OCI-LY7 (cell line): ENCODE results near the gene ARF3. TPM values are rescaled to one million over a fixed set of nuclear protein-coding genes. Genes with fewer than 3 reads are reported as not detected.

Experiments
- BruUV-seq: library from RNA; stranded (reverse); fragments of 400-500 nt; replicated peaks from 2 replicates; lab custom pipeline; 2021; lab: Mats Ljungman, UMichigan
- CTCF ChIA-PET: fragments of 300-600 bp; sonication (Branson Sonifier 250); formaldehyde crosslinking; loops from one replicate; lab custom pipeline; 2022; ENCODE audit warnings: antibody characterized with exemption; ENCODE audit not compliant: unreplicated experiment; lab: Charles Lee
- POLR2A ChIA-PET: fragments of 300-600 bp; sonication (Branson Sonifier 250); formaldehyde crosslinking; loops from one replicate; lab custom pipeline; 2022; ENCODE audit warnings: antibody characterized with exemption; lab: Charles Lee
- DNase-seq: peaks from one replicate; pipeline ENCODE4 v3.0.0-alpha.2; 2015; ENCODE audit warnings: low spot score
- H2AFZ ChIP-seq: fragments of 200-600 bp; sonication (generic), shearing (Covaris generic); 2 replicates; pipeline ENCODE4 v1.6.1; 2014; ENCODE audit warnings: mild to moderate bottlenecking, antibody characterized with exemption, low read length, moderate library complexity
- H3K27ac ChIP-seq: fragments of 200-600 bp; sonication (generic); 2 replicates; pipeline ENCODE4 v1.5.1; 2014; ENCODE audit warnings: mixed run types, low read depth, mild to moderate bottlenecking, moderate library complexity, low read length, inconsistent platforms; ENCODE audit not compliant: poor library complexity, severe bottlenecking
- H3K36me3 ChIP-seq: fragments of 200-600 bp; sonication (generic); 2 replicates; pipeline ENCODE4 v1.6.1; 2014; ENCODE audit warnings: mild to moderate bottlenecking, antibody characterized with exemption, low read length, moderate library complexity, mixed read lengths; ENCODE audit not compliant: insufficient read depth
- H3K4me1 ChIP-seq: fragments of 200-600 bp; sonication (generic); 2 replicates; pipeline ENCODE4 v1.5.1; 2014; ENCODE audit warnings: mild to moderate bottlenecking, low read length; ENCODE audit not compliant: insufficient read depth, poor library complexity, severe bottlenecking
- H3K4me2 ChIP-seq: fragments of 200-600 bp; sonication (generic); 2 replicates; pipeline ENCODE4 v1.6.1; 2014; ENCODE audit warnings: mild to moderate bottlenecking, low read length
- H3K4me3 ChIP-seq: fragments of 200-600 bp; sonication (generic); 2 replicates; pipeline ENCODE4 v1.5.1; 2014; ENCODE audit warnings: mild to moderate bottlenecking, low read depth, low read length; ENCODE audit not compliant: poor library complexity, severe bottlenecking
- H3K79me2 ChIP-seq: fragments of 200-600 bp; sonication (generic); 2 replicates; pipeline ENCODE4 v1.6.1; 2016; ENCODE audit warnings: low read depth, mild to moderate bottlenecking, low read length, moderate library complexity, mixed read lengths; ENCODE audit not compliant: insufficient read depth
- H3K9me2 ChIP-seq: fragments of 200-600 bp; sonication (generic); 2 replicates; pipeline ENCODE4 v1.6.1; 2016; ENCODE audit warnings: mild to moderate bottlenecking, low read length, mixed read lengths; ENCODE audit not compliant: insufficient read depth
- H3K9me3 ChIP-seq: fragments of 200-600 bp; sonication (generic); 2 replicates; pipeline ENCODE4 v1.6.1; 2014; ENCODE audit warnings: mild to moderate bottlenecking, mixed run types, low read length, mixed read lengths
- H4K20me1 ChIP-seq: fragments of 200-600 bp; sonication (generic); 2 replicates; pipeline ENCODE4 v1.6.1; 2014; ENCODE audit warnings: mild to moderate bottlenecking, antibody characterized with exemption, low read length, moderate library complexity, mixed read lengths; ENCODE audit not compliant: insufficient read depth
- EZH2phosphoT487 ChIP-seq: fragments of 200-600 bp; sonication (generic); IDR thresholded peaks from 2 replicates; pipeline ENCODE4 v1.6.1; 2018; ENCODE audit warnings: low read depth, borderline replicate concordance, mild to moderate bottlenecking, mixed run types, antibody characterized with exemption, low read length, moderate library complexity, mixed read lengths
- intact Hi-C: fragments of 100-400 bp; cut with micrococcal nuclease; formaldehyde crosslinking; loops from one replicate; pipeline ENCODE4 v1.10.0; 2022; ENCODE audit not compliant: unreplicated experiment
- total RNA-seq, 2 experiments: library from RNA; depleted of rRNA in 1 of 2; stranded (reverse); fragments of >200 nt in 1 of 2; shearing (Covaris generic) in 1 of 2; gene quantifications; 2 replicates each; pipeline ENCODE4 v1.2.3, GENCODE V29; 2014 to 2022
- TF ChIP-seq, protein P1 (sequence below): fragments of 200-600 bp; sonication (generic); conservative IDR thresholded peaks from 2 replicates; pipeline ENCODE4 v1.5.1; 2014; ENCODE audit warnings: mild to moderate bottlenecking, antibody characterized with exemption, low read length, moderate library complexity, mixed read lengths

ARF3 gene
- total RNA-seq, 2 experiments from 2014 or later, result 41.2 to 133 TPM

DNA sequence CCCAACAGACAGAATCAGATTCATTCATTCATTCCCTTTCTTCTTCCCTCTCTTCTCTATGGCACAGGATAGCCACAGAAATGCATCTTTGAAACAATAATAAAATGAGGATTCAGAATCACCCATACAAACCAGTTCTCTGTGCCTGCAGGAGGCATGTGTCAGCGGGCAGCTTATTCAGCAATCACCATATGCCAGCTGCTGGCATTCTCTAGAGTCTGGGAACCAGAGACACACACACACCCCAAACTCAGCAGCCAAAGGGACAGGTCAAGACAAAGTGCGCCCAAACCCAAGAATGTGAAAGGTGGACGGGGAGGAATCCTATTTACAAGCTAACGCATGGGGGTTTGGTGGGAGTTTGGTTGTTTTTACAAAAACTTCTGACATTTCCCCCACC is 14.1 kb downstream of the ARF3 start:
- H3K4me2 ChIP-seq, result no peak overlapping the region
- no peak overlapping the region for H2AFZ ChIP-seq
- H3K36me3 ChIP-seq, result peaks cover 45% of the 10 kb centered on the region
- POLR2A ChIA-PET, result interaction anchor here (0.6 kb wide), 1 partner anchor 76 kb away, joined by 3 read pairs; no protein-coding TSS in a partner anchor
- H3K27ac ChIP-seq, result no peak overlapping the region
- no peak for DNase-seq
- H3K4me1 ChIP-seq, result no peaks in the 10 kb centered on the region
- no peaks in the 10 kb centered on the region for H3K9me3 ChIP-seq
- 0 out of 2 replicates have a peak, but pooled peaks cover 5% of the 10 kb centered on the region for H3K79me2 ChIP-seq
- no peaks in the 10 kb centered on the region for H3K9me2 ChIP-seq
- intact Hi-C loops, result no loop called here
- H3K4me3 ChIP-seq, result no peak overlapping the region
- no peak for TF ChIP-seq EZH2phosphoT487
- TF ChIP-seq, protein P1, sequence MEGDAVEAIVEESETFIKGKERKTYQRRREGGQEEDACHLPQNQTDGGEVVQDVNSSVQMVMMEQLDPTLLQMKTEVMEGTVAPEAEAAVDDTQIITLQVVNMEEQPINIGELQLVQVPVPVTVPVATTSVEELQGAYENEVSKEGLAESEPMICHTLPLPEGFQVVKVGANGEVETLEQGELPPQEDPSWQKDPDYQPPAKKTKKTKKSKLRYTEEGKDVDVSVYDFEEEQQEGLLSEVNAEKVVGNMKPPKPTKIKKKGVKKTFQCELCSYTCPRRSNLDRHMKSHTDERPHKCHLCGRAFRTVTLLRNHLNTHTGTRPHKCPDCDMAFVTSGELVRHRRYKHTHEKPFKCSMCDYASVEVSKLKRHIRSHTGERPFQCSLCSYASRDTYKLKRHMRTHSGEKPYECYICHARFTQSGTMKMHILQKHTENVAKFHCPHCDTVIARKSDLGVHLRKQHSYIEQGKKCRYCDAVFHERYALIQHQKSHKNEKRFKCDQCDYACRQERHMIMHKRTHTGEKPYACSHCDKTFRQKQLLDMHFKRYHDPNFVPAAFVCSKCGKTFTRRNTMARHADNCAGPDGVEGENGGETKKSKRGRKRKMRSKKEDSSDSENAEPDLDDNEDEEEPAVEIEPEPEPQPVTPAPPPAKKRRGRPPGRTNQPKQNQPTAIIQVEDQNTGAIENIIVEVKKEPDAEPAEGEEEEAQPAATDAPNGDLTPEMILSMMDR, result no peak
- no TSS peak for BruUV-seq
- CTCF ChIA-PET, result no interaction called here
- no peaks in the 10 kb centered on the region for H4K20me1 ChIP-seq

DNA sequence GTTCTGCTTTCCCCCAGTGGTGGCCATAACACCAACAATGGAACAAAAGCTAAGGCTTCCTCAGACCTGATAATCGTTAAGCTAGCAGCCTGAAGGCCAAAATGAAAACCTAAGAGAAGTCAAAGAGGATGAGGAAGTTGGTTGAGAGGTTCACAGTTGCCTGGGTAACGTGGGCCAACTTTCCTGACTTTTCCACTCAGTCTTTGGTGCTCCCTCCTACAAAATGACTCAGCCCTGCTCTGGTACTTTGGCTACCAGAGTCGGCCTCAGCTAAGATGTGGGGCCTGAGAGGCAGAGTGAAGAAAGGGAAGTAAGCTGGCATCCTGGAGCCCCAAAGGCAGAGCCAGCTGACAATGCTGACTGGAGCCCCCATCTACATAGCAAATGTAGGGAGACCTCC is 17.1 kb downstream of the ARF3 start:
- CTCF ChIA-PET, result no interaction called here
- Histone ChIP-seq H3K4me2 (no peak overlapping the region), H3K4me3 (no peak overlapping the region), H3K27ac (no peak overlapping the region), H3K36me3 (peaks cover 65% of the 10 kb centered on the region), H3K9me3 (no peaks in the 10 kb centered on the region), H3K4me1 (no peaks in the 10 kb centered on the region), H3K79me2 (no peaks in the 10 kb centered on the region), H4K20me1 (no peaks in the 10 kb centered on the region), H3K9me2 (no peaks in the 10 kb centered on the region), H2AFZ (no peak overlapping the region)
- TF ChIP-seq EZH2phosphoT487, result no peak
- TF ChIP-seq, protein P1, result no peak
- BruUV-seq, result no TSS peak
- DNase-seq, result no peak
- intact Hi-C loops, result no loop called here
- POLR2A ChIA-PET, result no interaction called here

DNA sequence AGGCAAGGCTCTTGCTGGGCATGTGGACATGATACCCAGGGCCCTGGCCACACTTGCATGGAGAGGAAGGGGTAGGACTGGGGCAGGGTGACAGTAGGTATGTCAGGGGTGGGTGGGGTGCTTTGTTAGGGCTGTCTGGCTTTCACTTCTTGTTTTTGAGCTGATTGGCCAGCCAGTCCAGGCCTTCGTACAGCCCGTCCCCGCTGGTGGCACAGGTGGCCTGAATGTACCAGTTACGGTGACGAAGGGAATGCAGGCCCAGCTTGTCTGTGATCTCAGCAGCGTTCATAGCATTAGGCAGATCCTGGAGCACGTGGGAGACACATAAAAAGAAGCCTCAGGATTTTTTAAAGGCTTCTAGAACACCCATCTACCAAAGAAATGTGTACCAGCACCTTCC is 18.5 kb downstream of the ARF3 start:
- no peaks in the 10 kb centered on the region for H3K9me3 ChIP-seq
- H3K4me2 ChIP-seq, result no peak overlapping the region
- no peaks in the 10 kb centered on the region for H3K79me2 ChIP-seq
- H3K4me3 ChIP-seq, result no peak overlapping the region
- ChIA-PET CTCF (interaction anchor here (0.6 to 1.0 kb wide), 3 partner anchors 9 to 18 kb away, joined by 3 to 4 read pairs (median 3); partner anchors contain the start of gene ARF3), POLR2A (no interaction called here)
- H3K4me1 ChIP-seq, result no peaks in the 10 kb centered on the region
- DNase-seq, result peak; percentile 26
- no peaks in the 10 kb centered on the region for H4K20me1 ChIP-seq
- H2AFZ ChIP-seq, result no peak overlapping the region
- no peaks in the 10 kb centered on the region for H3K9me2 ChIP-seq
- BruUV-seq, result no TSS peak
- intact Hi-C loops, result no loop called here
- H3K27ac ChIP-seq, result no peak overlapping the region
- peaks cover 75% of the 10 kb centered on the region for H3K36me3 ChIP-seq
- TF ChIP-seq, protein P1, result no peak
- no peak for TF ChIP-seq EZH2phosphoT487
